Liver (tissue), 9 donors: ENCODE data around the gene MARCHF11. TPM values are rescaled to one million over a fixed set of nuclear protein-coding genes. Genes with fewer than 3 reads are reported as not detected.

Experiments used
- DNase-seq: peaks from one replicate; pipeline ENCODE4 v3.0.0-alpha.2; 2017; ENCODE audit warnings: low spot score
- H3K27ac ChIP-seq, 2 donors: one replicate each; pipeline ENCODE4 v1.7.0; 2013; ENCODE audit warnings: inconsistent platforms in 2 of 2, low read length in 2 of 2, control low read depth in 1 of 2, low read depth in 1 of 2, mild to moderate bottlenecking in 1 of 2
- H3K27me3 ChIP-seq, 4 donors: one replicate each; pipeline versions ENCODE4 v1.6.1 to v1.7.0; 2013; ENCODE audit warnings: low read length in 3 of 4, inconsistent platforms in 1 of 4, mild to moderate bottlenecking in 1 of 4, moderate library complexity in 1 of 4; ENCODE audit not compliant: control insufficient read depth in 4 of 4, insufficient read depth in 4 of 4
- H3K36me3 ChIP-seq, 4 donors: one replicate each; pipeline versions ENCODE4 v1.6.1 to v1.7.0; 2013; ENCODE audit warnings: low read length in 3 of 4, mild to moderate bottlenecking in 3 of 4, low read depth in 1 of 4, moderate library complexity in 1 of 4; ENCODE audit not compliant: control insufficient read depth in 4 of 4, insufficient read depth in 3 of 4
- H3K4me1 ChIP-seq, 4 donors: one replicate each; pipeline versions ENCODE4 v1.6.1 to v1.7.0; 2013; ENCODE audit warnings: low read length in 3 of 4, mild to moderate bottlenecking in 3 of 4, moderate library complexity in 1 of 4; ENCODE audit not compliant: control insufficient read depth in 4 of 4, insufficient read depth in 4 of 4
- H3K4me3 ChIP-seq, 3 donors: one replicate each; pipeline versions ENCODE4 v1.6.1 to v1.7.0; 2013; ENCODE audit warnings: low read length in 3 of 3, control low read depth in 1 of 3, low read depth in 1 of 3, mild to moderate bottlenecking in 1 of 3
- H3K9ac ChIP-seq, 2 donors: one replicate each; pipeline ENCODE4 v1.7.0; 2013; ENCODE audit warnings: low read length in 2 of 2, mild to moderate bottlenecking in 2 of 2, moderate library complexity in 2 of 2, control low read depth in 1 of 2, low read depth in 1 of 2
- H3K9me3 ChIP-seq, 4 donors: one replicate each; pipeline versions ENCODE4 v1.6.1 to v1.7.0; 2013; ENCODE audit warnings: low read length in 3 of 4; ENCODE audit not compliant: control insufficient read depth in 4 of 4
- EGR1 ChIP-seq, 2 donors: IDR thresholded peaks; 2 replicates each; pipeline ENCODE4 v1.6.1; 2016 to 2018; ENCODE audit warnings: antibody characterized with exemption in 2 of 2, low read depth in 2 of 2
- FOXA1 ChIP-seq: IDR thresholded peaks from 2 replicates; pipeline ENCODE4 v1.6.1; 2016; ENCODE audit warnings: antibody characterized with exemption
- FOXA2 ChIP-seq: IDR thresholded peaks from 2 replicates; pipeline ENCODE4 v1.6.1; 2016; ENCODE audit warnings: antibody characterized with exemption
- GABPA ChIP-seq, 2 donors: IDR thresholded peaks in 1 of 2; conservative IDR thresholded peaks in 1 of 2; 2 replicates each; pipeline ENCODE4 v1.6.1; 2016; ENCODE audit warnings: antibody characterized with exemption in 2 of 2, mild to moderate bottlenecking in 1 of 2, moderate library complexity in 1 of 2
- HNF4A ChIP-seq, 2 donors: conservative IDR thresholded peaks; 2 replicates each; pipeline ENCODE4 v1.6.1; 2016; ENCODE audit warnings: antibody characterized with exemption in 2 of 2, mild to moderate bottlenecking in 2 of 2
- HNF4G ChIP-seq: IDR thresholded peaks from 2 replicates; pipeline ENCODE4 v1.6.1; 2016; ENCODE audit warnings: antibody characterized with exemption
- JUND ChIP-seq, 2 donors: IDR thresholded peaks; 2 replicates each; pipeline ENCODE4 v1.6.1; 2016; ENCODE audit warnings: antibody characterized with exemption in 2 of 2
- NR2F2 ChIP-seq: IDR thresholded peaks from 2 replicates; pipeline ENCODE4 v1.6.1; 2016; ENCODE audit warnings: antibody characterized with exemption
- RAD21 ChIP-seq, 2 donors: IDR thresholded peaks; 2 replicates each; pipeline ENCODE4 v1.6.1; 2016; ENCODE audit warnings: antibody characterized with exemption in 2 of 2, mild to moderate bottlenecking in 2 of 2
- RXRA ChIP-seq, 2 donors: IDR thresholded peaks; 2 replicates each; pipeline ENCODE4 v1.6.1; 2017 to 2018; ENCODE audit warnings: antibody characterized with exemption in 2 of 2, mild to moderate bottlenecking in 1 of 2
- SP1 ChIP-seq: IDR thresholded peaks from 2 replicates; pipeline ENCODE4 v1.6.1; 2018; ENCODE audit warnings: antibody characterized with exemption, mild to moderate bottlenecking
- TAF1 ChIP-seq: conservative IDR thresholded peaks from 2 replicates; pipeline ENCODE4 v1.6.1; 2016; ENCODE audit warnings: antibody characterized with exemption, mild to moderate bottlenecking
- YY1 ChIP-seq: IDR thresholded peaks from 2 replicates; pipeline ENCODE4 v1.6.1; 2016; ENCODE audit warnings: antibody characterized with exemption, mild to moderate bottlenecking
- WGBS: extraction: QIAGEN DNeasy Blood & Tissue Kit; methylation state at CpG from one replicate; pipeline ENCODE4 v1.1.7; 2013; 5-methylcytosine and 5-hydroxymethylcytosine counted together
- polyA plus RNA-seq, 2 donors: library from polyadenylated mRNA; stranded (reverse) in 1 of 2; unstranded in 1 of 2; fragments of 200-250 nt in 1 of 2; fragments of >200 nt in 1 of 2; fragmentation: Nextera tagmentation in 1 of 2; extraction: Ambion mirVana in 1 of 2; gene quantifications; one replicate each; pipeline versions ENCODE4 v1.2.1 to v1.2.3, GENCODE V29; 2013 to 2015
- total RNA-seq, 2 donors: library from RNA; depleted of rRNA; stranded (reverse); fragments of >200 nt; gene quantifications; one replicate each; pipeline ENCODE4 v1.2.3, GENCODE V29; 2014
- TF ChIP-seq, protein P1 (sequence below): IDR thresholded peaks from 2 replicates; pipeline ENCODE4 v1.6.1; 2016; ENCODE audit warnings: antibody characterized with exemption
- TF ChIP-seq, protein P2 (sequence below): IDR thresholded peaks from 2 replicates; pipeline ENCODE4 v1.6.1; 2016; ENCODE audit warnings: antibody characterized with exemption, mild to moderate bottlenecking
- TF ChIP-seq, protein P3 (sequence below): IDR thresholded peaks from 2 replicates; pipeline ENCODE4 v1.6.1; 2016; ENCODE audit warnings: antibody characterized with exemption
- TF ChIP-seq, protein P4 (sequence below): fragments of 150-350 bp; IDR thresholded peaks from 2 replicates; pipeline ENCODE4 v1.5.1; 2017; ENCODE audit warnings: improper control_type of control experiment, low read depth, low read length; ENCODE audit not compliant: missing input control
- TF ChIP-seq, protein P5 (sequence below): IDR thresholded peaks from 2 replicates; pipeline ENCODE4 v1.6.1; 2016; ENCODE audit warnings: antibody characterized with exemption
- donor health status: healthy.
- donor health status: healthy.
- donor health status: healthy.
- donor health status: healthy.
- donor health status: healthy.

Gene MARCHF11
- total and polyA plus RNA-seq, 4 donors: 0.05 TPM; not detected in 3

DNA sequence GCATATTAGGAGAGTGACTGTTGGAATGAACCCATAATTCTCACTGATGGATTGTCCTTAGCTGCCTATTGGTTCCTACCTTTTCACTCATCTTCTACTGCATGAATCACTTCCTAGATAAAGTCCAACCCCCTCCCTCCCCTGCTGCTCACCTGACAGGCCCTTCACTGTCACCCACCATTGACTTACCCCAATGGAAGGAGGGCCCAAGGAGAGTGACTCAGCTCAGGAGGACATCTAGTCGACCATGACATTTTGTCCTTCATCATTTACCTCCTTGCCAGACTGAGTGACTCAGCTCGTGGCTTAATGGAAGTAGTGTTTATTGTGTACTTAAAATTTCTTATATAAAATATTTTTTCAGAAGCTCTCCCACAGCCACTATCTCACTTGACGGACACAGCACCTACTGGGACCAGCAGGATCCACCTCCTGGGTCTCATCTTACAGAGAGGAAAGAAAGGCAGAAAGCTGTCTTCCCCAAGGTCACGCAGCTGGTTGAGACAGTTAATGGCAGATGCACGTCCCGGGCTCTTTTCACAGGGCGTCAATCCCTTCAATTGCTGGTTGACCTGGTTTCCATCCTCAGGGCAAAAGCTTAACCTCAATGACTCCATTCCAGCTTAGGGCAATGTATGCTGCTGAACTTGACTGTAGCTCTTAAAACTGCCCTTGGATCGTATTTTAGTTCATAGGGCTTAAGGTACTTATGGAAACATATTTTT lies 142.3 kb downstream of the MARCHF11 start:
- no peak overlapping the region for H3K9ac ChIP-seq
- TF ChIP-seq, protein P1, sequence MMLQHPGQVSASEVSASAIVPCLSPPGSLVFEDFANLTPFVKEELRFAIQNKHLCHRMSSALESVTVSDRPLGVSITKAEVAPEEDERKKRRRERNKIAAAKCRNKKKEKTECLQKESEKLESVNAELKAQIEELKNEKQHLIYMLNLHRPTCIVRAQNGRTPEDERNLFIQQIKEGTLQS: no peak
- TF ChIP-seq, protein P2, sequence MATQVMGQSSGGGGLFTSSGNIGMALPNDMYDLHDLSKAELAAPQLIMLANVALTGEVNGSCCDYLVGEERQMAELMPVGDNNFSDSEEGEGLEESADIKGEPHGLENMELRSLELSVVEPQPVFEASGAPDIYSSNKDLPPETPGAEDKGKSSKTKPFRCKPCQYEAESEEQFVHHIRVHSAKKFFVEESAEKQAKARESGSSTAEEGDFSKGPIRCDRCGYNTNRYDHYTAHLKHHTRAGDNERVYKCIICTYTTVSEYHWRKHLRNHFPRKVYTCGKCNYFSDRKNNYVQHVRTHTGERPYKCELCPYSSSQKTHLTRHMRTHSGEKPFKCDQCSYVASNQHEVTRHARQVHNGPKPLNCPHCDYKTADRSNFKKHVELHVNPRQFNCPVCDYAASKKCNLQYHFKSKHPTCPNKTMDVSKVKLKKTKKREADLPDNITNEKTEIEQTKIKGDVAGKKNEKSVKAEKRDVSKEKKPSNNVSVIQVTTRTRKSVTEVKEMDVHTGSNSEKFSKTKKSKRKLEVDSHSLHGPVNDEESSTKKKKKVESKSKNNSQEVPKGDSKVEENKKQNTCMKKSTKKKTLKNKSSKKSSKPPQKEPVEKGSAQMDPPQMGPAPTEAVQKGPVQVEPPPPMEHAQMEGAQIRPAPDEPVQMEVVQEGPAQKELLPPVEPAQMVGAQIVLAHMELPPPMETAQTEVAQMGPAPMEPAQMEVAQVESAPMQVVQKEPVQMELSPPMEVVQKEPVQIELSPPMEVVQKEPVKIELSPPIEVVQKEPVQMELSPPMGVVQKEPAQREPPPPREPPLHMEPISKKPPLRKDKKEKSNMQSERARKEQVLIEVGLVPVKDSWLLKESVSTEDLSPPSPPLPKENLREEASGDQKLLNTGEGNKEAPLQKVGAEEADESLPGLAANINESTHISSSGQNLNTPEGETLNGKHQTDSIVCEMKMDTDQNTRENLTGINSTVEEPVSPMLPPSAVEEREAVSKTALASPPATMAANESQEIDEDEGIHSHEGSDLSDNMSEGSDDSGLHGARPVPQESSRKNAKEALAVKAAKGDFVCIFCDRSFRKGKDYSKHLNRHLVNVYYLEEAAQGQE: no peak
- TF ChIP-seq TAF1 (no peak), EGR1 (IDR thresholded peaks at IDR 0.05; ENCODE audit: low read depth in 2 of 2) (no peak), GABPA (IDR thresholded peaks at IDR 0.05 in 1 of 2, conservative IDR thresholded peaks at IDR 0.05 in 1 of 2) (no peak), RXRA (IDR thresholded peaks at IDR 0.05) (no peak), SP1 (no peak), FOXA2 (no peak), FOXA1 (no peak), RAD21 (IDR thresholded peaks at IDR 0.05) (no peak), HNF4A (conservative IDR thresholded peaks at IDR 0.05) (no peak), HNF4G (no peak), YY1 (no peak), JUND (IDR thresholded peaks at IDR 0.05) (no peak), NR2F2 (no peak)
- TF ChIP-seq, protein P3, sequence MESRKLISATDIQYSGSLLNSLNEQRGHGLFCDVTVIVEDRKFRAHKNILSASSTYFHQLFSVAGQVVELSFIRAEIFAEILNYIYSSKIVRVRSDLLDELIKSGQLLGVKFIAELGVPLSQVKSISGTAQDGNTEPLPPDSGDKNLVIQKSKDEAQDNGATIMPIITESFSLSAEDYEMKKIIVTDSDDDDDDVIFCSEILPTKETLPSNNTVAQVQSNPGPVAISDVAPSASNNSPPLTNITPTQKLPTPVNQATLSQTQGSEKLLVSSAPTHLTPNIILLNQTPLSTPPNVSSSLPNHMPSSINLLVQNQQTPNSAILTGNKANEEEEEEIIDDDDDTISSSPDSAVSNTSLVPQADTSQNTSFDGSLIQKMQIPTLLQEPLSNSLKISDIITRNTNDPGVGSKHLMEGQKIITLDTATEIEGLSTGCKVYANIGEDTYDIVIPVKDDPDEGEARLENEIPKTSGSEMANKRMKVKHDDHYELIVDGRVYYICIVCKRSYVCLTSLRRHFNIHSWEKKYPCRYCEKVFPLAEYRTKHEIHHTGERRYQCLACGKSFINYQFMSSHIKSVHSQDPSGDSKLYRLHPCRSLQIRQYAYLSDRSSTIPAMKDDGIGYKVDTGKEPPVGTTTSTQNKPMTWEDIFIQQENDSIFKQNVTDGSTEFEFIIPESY: no peak
- TF ChIP-seq, protein P4, sequence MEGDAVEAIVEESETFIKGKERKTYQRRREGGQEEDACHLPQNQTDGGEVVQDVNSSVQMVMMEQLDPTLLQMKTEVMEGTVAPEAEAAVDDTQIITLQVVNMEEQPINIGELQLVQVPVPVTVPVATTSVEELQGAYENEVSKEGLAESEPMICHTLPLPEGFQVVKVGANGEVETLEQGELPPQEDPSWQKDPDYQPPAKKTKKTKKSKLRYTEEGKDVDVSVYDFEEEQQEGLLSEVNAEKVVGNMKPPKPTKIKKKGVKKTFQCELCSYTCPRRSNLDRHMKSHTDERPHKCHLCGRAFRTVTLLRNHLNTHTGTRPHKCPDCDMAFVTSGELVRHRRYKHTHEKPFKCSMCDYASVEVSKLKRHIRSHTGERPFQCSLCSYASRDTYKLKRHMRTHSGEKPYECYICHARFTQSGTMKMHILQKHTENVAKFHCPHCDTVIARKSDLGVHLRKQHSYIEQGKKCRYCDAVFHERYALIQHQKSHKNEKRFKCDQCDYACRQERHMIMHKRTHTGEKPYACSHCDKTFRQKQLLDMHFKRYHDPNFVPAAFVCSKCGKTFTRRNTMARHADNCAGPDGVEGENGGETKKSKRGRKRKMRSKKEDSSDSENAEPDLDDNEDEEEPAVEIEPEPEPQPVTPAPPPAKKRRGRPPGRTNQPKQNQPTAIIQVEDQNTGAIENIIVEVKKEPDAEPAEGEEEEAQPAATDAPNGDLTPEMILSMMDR: no peak
- TF ChIP-seq, protein P5, sequence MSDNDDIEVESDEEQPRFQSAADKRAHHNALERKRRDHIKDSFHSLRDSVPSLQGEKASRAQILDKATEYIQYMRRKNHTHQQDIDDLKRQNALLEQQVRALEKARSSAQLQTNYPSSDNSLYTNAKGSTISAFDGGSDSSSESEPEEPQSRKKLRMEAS: no peak
- H3K36me3 ChIP-seq: no peaks in the 10 kb centered on the region
- no peak overlapping the region for H3K4me3 ChIP-seq
- no peak overlapping the region for H3K27ac ChIP-seq
- no peaks in the 10 kb centered on the region for H3K4me1 ChIP-seq
- no peak for DNase-seq
- WGBS: 80% methylated on average over 8 of the region's 8 CpGs
- no peaks in the 10 kb centered on the region for H3K9me3 ChIP-seq
- no peaks in the 10 kb centered on the region for H3K27me3 ChIP-seq
